22Rv1 (cell line): ENCODE measurements around the gene AGPAT4.

Source experiments
- ZFX ChIP-seq: fragments of 450-650 bp; IDR thresholded peaks from 2 replicates; pipeline ENCODE4 v1.6.1; 2017; ENCODE audit warnings: antibody characterized with exemption, borderline replicate concordance
- TF ChIP-seq, protein P1 (sequence below): fragments of 450-650 bp; IDR thresholded peaks from 2 replicates; pipeline ENCODE4 v1.5.1; 2017; ENCODE audit warnings: mild to moderate bottlenecking

- TF ChIP-seq, protein P1, sequence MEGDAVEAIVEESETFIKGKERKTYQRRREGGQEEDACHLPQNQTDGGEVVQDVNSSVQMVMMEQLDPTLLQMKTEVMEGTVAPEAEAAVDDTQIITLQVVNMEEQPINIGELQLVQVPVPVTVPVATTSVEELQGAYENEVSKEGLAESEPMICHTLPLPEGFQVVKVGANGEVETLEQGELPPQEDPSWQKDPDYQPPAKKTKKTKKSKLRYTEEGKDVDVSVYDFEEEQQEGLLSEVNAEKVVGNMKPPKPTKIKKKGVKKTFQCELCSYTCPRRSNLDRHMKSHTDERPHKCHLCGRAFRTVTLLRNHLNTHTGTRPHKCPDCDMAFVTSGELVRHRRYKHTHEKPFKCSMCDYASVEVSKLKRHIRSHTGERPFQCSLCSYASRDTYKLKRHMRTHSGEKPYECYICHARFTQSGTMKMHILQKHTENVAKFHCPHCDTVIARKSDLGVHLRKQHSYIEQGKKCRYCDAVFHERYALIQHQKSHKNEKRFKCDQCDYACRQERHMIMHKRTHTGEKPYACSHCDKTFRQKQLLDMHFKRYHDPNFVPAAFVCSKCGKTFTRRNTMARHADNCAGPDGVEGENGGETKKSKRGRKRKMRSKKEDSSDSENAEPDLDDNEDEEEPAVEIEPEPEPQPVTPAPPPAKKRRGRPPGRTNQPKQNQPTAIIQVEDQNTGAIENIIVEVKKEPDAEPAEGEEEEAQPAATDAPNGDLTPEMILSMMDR: no peak
- no peak for TF ChIP-seq ZFX
Measured at GRCh38 chr6:161274488-161274858, 612 bp upstream of the AGPAT4 start.
